ENCODE measurements around the gene CDK6. TPM values are rescaled to one million over a fixed set of nuclear protein-coding genes. Genes with fewer than 3 reads are reported as not detected.

CDK6 gene
- total RNA-seq, 1 experiment from 2014 or later: 25.2 TPM

DNA sequence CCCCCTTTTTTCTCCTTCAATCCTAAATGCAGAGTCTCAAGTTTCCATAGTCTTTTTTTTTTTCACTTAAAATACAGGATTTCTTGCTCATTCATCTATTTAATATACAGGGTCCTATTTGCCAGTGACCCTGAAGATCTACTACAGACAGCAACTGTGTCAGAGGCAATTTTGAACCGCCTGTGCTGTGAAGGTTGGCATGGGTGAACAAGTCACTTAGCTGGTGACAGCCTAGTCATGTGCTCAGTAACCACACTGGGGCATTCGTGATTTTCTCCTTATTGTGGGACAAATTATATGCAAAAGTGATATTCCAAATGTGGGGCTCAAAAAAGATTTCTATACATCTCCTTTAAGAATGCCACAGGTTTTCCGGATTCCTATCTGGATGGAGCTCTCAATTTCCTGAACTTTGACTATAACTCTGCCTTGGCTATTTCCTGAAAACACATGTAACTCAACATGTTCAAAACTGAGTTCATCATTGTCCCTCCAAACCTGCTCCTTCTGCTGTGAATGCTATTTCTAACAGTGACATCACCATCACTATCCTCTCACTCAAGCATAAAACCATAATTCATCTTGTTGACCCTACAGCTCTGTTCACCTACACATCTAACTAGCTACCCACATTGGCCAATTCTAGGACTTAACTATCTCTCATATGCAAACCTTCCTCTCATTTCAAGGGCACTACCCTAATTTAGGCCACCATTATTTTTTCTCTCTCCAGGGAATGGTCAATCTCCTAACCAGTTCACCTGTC is 36.7 kb downstream of the CDK6 start:
- in situ Hi-C loops (cut with HindIII; ENCODE audit: low sequenced_read_pairs): no loop called here
- DNase-seq (ENCODE audit: low spot score): no peak

DNA sequence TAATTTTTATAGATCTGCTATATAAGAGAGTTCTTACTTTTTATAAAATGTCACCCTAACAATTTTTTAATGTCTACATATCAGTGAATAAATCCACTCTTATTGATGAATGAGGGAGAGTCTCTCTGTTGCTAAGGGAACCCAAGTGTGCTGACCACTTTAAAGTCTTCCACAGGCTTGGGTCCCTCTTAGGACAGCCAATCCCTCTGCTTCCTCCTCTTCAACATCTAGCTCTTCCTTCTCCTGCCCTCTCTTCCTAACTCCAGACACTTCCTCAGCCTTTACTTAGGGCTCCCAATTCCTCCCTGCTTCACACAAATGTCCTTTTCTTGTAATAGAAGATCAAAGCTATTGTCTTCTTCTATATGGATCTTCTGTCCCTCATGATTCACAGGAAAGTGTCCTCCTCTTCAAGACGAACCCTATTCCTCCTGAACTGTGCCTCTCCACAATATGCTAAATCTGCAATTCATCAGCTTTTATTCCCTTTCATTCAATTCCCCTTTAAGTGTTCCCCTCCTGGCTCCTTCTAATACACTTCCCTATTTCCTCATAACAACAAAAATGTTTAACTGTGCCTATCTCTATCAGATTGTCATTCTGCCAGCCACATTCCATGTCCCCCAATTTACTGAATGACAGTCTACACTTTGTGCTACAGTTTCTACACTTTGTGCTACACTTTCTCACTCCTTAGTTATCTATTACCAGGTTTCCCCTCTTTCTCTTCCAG is 37.7 kb downstream of the CDK6 start:
- DNase-seq (ENCODE audit: low spot score): no peak
- in situ Hi-C loops (cut with HindIII; ENCODE audit: low sequenced_read_pairs): no loop called here

DNA sequence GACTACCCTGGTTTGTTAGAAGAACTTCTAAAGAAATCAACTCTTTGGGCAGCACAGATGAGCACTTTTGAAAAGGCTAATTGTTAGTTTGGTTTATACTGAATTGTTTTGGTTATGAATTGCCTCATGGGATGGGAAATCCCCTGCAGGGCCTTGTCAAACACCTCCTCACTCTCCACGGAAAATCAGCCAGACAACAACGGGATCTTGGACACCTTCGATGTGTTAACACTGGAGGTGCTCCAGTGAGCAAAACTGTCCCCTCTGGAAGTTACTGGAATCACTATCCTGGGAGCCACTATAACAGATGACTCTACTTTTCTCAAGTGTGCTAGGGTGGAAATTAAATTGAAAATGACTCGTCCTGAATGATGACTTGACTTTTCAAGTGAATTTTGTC is 38.7 kb downstream of the CDK6 start:
- in situ Hi-C loops (cut with HindIII; ENCODE audit: low sequenced_read_pairs): no loop called here
- peak; percentile 23 for DNase-seq (ENCODE audit: low spot score)

DNA sequence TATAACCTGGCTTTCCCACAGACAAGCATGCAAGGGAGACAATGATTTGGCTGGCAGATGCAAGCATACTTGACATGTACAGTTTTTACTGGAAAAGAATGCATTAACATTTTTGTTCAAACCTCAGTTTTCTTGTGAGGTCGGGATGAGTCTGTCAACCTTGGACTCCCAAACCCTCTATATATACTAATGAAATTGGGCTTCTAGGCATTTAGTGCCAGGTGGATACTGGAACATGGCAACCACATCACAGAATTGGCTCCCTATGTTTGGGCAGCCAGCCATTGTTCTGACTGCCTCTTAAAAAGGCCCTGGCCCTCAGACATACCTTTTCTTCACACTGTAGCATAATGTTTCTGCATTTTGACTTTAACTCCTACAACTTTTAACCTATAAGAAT is 39.1 kb downstream of the CDK6 start:
- peak; percentile 38 for DNase-seq (ENCODE audit: low spot score)
- in situ Hi-C loops (cut with HindIII; ENCODE audit: low sequenced_read_pairs): no loop called here

DNA sequence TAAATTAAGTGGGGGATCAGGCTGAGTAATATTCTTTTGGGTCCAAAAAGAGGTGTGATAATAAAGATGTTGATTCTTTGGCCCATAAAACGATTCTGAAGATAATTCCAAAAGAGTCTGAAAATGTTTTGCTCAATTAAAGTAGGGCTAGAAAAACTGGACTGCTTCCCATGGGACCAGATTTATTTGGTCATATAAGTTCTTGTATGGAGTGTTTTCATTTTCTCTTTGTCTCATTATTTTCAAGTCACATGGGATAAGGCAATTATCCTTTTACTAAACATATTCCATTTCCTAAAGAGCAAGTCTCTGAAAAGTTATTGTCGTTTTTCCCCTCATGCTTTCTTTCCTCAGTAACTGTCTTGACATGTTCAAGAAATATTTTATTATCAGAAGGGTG is 41.5 kb downstream of the CDK6 start:
- in situ Hi-C loops (cut with HindIII; ENCODE audit: low sequenced_read_pairs): no loop called here
- DNase-seq (ENCODE audit: low spot score): no peak

DNA sequence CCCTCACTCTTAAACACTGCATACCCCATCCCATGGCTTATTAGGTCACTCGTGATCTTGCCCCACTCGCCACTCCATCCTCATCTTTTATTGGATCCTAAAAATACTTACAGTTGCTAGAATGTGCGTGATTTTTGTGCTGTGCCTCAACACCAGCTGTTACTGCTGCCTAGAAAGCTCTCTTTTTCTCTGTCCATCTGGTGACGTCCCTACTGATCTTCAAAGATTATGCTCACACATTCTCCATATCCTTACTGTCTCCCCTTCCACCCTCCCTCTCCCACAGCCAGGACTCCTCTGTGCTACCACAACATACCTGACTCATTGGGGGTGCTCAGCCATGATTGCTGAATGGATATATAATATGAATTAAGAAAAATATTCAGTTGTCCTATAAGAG is 42.0 kb downstream of the CDK6 start:
- in situ Hi-C loops (cut with HindIII; ENCODE audit: low sequenced_read_pairs): no loop called here

DNA sequence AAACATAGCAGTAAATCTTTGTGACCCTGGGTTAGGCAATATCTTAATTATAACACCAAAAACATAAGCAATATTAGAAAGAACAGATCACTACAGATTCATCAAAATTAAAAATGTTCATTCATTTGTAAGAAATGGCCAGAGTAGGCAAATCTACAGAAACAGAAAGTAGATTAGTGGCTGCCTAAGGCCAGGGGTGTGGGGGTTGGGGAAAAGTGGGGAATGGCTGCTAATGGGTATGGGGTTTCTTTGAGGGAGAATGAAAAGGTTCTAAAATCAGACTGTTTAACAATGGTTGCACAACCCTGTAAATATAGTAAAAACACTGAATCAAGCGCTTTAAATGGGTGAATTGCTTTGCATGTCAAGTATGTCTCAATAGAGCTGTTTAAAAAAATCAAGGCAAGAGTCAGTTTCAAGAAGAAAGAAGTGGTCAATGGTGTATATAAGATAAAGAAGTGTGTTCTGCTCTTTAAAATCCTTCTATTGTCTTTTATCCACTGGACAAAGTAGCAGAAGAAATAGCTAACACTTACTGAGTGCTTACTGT is 42.6 kb downstream of the CDK6 start:
- in situ Hi-C loops (cut with HindIII; ENCODE audit: low sequenced_read_pairs): no loop called here
- DNase-seq (ENCODE audit: low spot score): no peak

More for the DNA sequence above, 42.0 kb downstream of the CDK6 start:
- no peak for DNase-seq (ENCODE audit: low spot score)

DNA sequence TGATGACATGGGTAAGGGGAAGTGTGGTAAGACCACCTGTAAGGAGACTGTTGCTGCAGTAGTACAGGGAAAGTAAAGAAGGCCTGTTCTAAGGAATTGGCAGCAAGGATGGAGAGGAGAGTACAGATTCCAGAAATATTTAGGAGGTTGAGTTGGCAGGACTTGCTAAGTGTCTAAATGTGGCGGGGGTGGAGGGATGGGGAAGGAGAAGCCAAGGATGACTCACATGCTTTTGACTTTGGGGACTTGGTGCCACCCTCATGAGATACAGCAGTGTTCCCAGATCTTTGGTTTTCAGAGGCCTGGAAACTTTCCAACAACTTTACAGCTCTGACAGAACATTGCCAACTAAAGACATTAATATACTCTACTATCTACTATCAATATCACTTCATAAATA is 45.4 kb downstream of the CDK6 start:
- in situ Hi-C loops (cut with HindIII; ENCODE audit: low sequenced_read_pairs): no loop called here
- DNase-seq (ENCODE audit: low spot score): no peak

DNA sequence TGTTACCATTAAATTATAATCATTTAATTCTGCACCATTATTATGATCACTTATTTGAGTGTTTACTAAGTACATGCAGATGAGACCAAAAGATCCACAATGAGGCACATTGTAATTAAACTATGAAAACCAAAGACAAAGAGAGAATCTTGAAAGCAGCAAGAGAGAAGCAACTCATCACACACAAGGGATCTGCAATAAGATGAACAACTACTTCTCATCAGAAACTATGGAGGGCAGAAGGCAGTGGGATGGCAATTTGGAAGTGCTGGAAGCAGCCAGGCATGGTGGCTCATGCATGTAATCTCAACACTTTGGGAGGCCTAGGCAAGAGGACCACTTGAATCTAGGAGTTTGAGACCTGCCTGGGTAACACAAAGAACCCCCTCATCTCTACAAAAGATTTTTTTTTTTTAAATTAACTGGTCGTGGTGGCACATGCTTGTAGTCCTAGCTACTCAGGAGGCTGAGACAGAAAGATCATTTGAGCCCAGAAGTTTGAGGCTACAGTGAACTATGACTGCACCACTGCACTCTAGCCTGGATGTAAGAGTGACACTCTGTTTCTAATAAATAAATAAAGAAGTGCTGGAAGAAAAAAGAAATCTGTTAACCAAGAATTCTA is 47.7 kb downstream of the CDK6 start:
- in situ Hi-C loops (cut with HindIII; ENCODE audit: low sequenced_read_pairs): no loop called here
- DNase-seq (ENCODE audit: low spot score): no peak

DNA sequence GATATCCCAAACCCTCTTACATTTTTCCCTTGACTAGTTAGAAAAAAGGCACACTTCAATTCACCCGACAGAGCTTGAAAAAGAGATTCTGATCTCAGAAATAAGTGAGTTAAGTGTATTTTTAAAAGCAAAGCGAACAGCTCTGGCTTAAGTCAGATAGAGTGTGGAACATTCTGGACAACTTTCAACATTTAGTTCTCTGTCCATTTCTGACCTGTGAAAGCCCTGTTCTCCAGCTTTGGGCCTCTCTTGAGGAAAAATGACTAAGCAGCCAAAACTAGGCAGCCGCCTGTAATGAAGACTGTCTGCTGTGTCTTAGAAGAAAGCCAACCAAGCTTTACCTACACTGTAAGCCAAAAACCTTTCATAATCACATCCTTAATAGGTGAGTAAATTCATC is 50.5 kb downstream of the CDK6 start:
- in situ Hi-C loops (cut with HindIII; ENCODE audit: low sequenced_read_pairs): no loop called here
- DNase-seq (ENCODE audit: low spot score): no peak

DNA sequence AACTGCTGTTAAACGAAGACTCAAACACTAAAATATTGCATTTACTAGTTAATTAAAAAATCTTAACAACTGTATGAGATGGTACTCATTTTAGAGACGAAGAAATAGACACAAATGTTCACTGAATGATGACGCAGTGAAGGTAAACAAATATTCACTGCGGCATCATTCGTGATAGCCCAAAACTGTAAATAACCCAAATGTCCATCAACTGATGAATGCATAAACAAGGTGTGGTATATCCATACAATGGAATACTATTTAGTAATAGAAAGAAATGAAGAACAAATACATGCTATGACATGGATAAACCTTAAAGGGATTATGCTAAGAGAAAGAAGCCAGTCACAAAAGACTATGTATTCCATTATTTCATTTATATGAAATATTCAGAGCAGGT is 51.4 kb downstream of the CDK6 start:
- DNase-seq (ENCODE audit: low spot score): no peak
- in situ Hi-C loops (cut with HindIII; ENCODE audit: low sequenced_read_pairs): no loop called here

DNA sequence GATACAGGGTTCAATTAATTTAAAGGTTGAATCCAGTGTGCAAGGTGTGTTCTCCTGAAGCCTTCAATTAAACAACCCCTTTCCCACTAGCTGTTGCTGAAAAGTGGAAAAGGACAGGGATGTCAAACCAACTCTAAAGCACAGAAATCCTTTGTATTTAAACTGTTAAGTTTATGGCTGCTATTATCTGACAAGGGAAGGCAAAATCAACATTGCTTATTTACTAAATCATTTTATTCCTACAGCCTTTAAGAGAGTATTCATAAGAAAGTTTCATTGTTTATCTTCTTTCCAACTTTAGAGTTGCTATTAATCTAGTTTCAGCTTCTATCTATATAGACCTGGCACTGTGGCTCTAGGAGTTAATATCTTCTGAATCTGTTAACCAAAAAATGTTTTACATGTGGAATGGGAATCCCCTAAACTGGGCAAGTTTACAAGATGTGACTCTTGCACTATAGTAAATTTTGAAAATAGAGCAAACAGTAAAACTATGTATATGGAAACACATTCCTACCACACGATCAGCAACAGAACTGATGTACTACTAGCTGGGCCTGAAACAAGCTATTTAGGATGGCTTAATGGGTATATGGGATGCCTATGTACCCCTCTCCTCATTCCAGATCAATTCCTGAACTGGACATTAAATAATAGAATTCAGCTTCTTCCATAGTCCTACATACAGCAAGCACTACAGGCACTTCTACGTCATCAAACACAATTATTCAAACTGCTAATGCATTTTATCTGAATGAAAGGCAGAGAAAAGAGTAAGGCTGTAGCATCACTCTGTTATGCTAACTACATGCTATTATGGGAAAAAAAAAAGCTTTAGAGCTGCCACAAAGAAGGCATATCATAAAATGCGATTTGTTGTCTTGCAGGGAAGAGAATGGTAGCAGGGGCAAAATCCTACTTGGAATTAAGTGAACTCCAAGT is 52.8 kb downstream of the CDK6 start:
- in situ Hi-C loops (cut with HindIII; ENCODE audit: low sequenced_read_pairs): no loop called here
- no peak for DNase-seq (ENCODE audit: low spot score)

DNA sequence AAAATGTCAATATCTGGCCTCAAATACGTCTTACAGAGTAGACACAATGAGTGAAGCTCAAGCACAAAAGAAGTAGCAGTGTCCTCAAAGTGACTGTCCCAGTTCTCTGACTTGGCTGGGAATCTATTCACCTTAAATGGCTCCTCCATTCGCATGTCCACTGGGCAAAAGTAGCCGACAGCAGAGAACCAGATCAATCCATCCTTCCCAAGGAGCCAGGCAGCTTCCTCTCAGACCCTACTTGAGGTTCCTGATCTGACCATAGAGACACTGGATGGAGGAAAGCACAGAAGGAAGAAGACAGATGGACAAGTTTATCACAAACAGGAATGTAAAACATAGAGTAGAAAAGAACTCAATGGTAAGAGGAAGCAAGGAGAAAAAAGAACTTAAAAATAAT is 53.5 kb downstream of the CDK6 start:
- in situ Hi-C loops (cut with HindIII; ENCODE audit: low sequenced_read_pairs): no loop called here
- DNase-seq (ENCODE audit: low spot score): no peak

DNA sequence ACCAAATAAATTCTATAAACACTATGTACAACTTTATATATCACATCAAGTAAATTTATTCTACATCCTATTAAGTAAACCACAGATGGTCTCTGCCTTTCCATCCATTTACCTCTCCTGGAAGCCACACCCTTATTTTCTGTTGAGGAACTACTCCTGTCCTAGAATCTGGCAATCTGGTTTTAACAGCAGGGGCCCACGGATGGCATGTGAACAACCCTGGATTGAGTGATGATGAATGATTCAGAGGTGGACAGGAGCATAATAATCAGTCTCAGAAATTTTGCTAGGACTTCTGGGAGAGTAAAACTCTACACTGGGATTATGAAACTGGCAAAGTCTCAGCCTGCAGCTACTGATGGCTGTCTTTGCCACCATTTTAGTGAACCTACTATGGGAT is 54.1 kb downstream of the CDK6 start:
- no peak for DNase-seq (ENCODE audit: low spot score)
- in situ Hi-C loops (cut with HindIII; ENCODE audit: low sequenced_read_pairs): no loop called here

DNA sequence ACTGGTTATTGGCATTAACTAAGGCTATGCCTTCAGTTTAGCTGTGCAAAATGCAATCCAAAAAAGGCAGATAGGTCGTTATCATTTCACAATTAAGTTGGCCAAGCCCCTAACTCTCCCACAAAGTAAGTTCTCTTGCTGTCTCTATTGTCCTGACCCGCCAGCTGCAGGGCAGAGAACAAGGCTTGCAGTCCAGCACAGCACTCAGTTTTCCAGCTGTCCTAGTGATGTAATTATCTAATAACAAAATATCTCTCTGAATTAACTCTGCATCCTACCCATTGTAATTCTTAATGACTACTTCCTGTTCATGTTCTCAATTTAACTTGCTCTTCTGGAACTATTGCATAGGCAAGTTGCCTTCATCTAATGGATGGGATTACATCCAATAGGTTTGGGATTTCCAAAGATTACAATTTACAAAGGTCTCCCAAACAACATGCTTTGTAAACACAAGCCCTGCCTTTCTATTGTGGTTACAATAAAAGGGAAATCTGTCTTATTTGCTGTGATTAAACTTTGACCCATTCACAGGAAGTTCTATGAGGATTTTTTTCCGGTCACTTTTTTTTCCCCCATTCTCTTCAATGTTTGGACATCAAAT is 55.2 kb downstream of the CDK6 start:
- in situ Hi-C loops (cut with HindIII; ENCODE audit: low sequenced_read_pairs): no loop called here
- no peak for DNase-seq (ENCODE audit: low spot score)

DNA sequence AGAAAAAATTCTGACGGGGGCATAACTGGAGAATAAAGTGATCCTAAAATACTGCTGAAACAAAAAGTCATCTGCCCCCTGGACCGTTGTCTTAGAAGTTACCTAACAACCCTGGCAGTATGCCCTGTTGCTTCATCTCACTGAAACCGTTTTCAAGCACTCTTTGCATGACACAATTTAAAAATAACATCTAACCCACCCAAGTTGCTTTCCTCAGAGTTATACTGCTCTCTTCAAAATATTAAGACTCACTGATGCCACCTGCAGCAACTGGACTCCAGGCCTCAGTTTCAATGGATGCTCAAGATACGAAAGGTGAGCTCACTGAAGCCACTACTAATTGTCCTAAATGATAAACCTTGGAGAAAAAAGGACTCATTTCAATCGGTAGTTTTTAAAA is 57.4 kb downstream of the CDK6 start:
- in situ Hi-C loops (cut with HindIII; ENCODE audit: low sequenced_read_pairs): no loop called here
- no peak for DNase-seq (ENCODE audit: low spot score)

DNA sequence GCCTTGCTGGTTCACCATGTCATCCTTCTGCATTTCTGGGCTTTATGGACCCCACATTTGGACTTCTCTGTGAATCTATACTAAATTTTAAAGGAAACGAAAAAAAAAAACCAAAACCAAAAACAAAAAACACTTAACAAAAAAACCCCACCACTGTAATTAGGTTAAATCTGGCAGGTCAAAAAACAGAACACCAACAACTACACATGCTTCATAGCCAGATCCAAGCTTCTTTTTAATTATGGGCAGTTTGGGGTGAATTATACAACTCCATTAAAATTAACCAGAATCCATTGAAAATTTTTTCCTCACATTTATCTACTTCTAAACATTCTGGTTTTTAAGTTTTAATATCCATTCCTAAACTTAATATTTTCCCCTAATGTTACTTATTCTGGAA is 58.4 kb downstream of the CDK6 start:
- in situ Hi-C loops (cut with HindIII; ENCODE audit: low sequenced_read_pairs): no loop called here
- DNase-seq (ENCODE audit: low spot score): no peak

DNA sequence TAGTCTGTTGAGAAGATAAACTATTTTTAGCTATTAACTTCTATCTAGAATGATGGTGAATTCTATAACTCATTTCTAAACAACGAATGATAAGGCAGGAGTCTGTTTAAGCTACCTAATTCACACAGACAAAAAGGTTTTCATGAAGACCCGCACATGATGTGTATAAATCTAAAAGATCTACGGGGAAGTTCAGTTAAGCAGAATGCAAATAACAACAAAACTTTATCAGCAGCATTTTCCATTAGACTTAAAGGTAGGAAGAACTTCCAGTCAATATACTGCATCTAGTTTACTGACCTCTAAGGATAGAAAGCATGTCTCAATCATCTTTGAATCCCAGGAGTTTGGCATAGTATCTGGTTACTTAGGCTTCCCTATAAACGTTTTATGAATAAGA is 62.6 kb downstream of the CDK6 start:
- in situ Hi-C loops (cut with HindIII; ENCODE audit: low sequenced_read_pairs): no loop called here
- DNase-seq (ENCODE audit: low spot score): no peak

DNA sequence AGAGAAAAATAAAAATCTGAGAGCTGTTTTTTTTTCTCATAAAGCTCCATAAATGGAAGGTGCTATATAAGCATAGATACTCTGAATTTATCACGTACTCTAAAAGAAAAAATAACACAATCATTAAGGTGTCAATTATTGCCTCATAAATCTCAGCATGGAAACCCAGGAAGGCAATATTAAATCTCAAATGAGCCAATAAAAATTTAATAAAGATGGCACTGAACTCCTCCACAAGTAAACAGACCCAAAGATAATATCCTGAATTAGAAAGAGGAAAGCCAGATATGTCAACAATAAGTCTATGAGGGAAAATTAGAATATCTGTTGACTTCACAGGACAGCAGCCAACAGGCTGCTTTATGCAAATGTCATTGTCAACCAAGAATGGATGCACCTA is 66.5 kb downstream of the CDK6 start:
- no peak for DNase-seq (ENCODE audit: low spot score)
- in situ Hi-C loops (cut with HindIII; ENCODE audit: low sequenced_read_pairs): no loop called here

Measured in G401 (cell line).